Thoracic aorta (tissue), 2 donors: ENCODE measurements around the gene LHX6. TPM values are rescaled to one million over a fixed set of nuclear protein-coding genes. Genes with fewer than 3 reads are reported as not detected.

Experiments
- ATAC-seq: fragments of 150-250 bp; one replicate; pipeline ENCODE4 v1.8.0; 2017; ENCODE audit warnings: low read depth; ENCODE audit not compliant: insufficient number of reproducible peaks, low FRiP score
- DNase-seq: peaks from one replicate; pipeline ENCODE4 v3.0.0-alpha.2; 2020; ENCODE audit warnings: low spot score
- H3K27ac ChIP-seq, 2 donors: fragments of 200-600 bp; sonication (generic); 1 replicate in 1 of 2; 2 replicates in 1 of 2; pipeline ENCODE4 v1.5.1; 2016; ENCODE audit warnings: mild to moderate bottlenecking in 2 of 2, moderate library complexity in 2 of 2
- H3K27me3 ChIP-seq: fragments of 200-600 bp; sonication (generic); replicated peaks from 2 replicates; pipeline ENCODE4 v1.6.0; 2016; ENCODE audit warnings: mild to moderate bottlenecking; ENCODE audit not compliant: insufficient read depth
- H3K36me3 ChIP-seq: fragments of 200-600 bp; sonication (generic); one replicate; pipeline ENCODE4 v1.5.1; 2016
- H3K4me1 ChIP-seq, 2 donors: fragments of 200-600 bp; sonication (generic); 1 replicate in 1 of 2; 2 replicates in 1 of 2; pipeline versions ENCODE4 v1.5.1 to v1.6.0; 2016; ENCODE audit warnings: low read depth in 2 of 2, mild to moderate bottlenecking in 1 of 2; ENCODE audit not compliant: control insufficient read depth in 1 of 2
- H3K4me3 ChIP-seq: fragments of 200-600 bp; sonication (generic); 2 replicates; pipeline ENCODE4 v1.5.1; 2016; ENCODE audit warnings: mild to moderate bottlenecking
- H3K9me3 ChIP-seq: fragments of 200-600 bp; sonication (generic); 2 replicates; pipeline ENCODE4 v1.5.1; 2016
- total RNA-seq, 2 donors: library from RNA; depleted of rRNA; stranded (reverse); fragments of >200 nt; gene quantifications; one replicate each; pipeline versions ENCODE4 v1.1.0 to v1.2.3, GENCODE V29; 2016
- TF ChIP-seq, protein P1 (sequence below): fragments of 200-600 bp; sonication (generic); IDR thresholded peaks from one replicate; pipeline ENCODE4 v1.5.1; 2019; ENCODE audit warnings: antibody characterized with exemption

LHX6 gene
- total RNA-seq, 2 donors from 2014 or later, result 5.0 to 6.5 TPM

DNA sequence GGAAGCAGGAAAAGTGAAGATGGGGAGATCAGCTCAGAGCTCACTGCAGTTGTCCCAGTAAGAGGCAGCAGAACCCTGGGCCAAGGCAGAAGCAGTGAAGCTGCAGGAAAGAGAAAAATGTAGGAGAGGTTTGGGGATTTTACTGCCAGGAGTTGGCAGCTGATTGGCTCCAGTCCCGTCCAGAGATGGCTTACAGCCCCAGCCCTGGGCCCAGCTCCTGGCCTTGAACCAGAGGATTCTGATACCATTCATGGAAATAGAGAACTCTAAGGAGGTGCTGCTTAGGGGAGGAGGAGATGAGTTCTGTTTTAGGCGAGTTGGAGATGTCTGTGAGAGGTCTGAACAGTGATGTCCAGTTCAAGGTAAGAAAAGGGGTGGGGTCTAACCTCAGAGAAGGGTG, 64.5 kb downstream of the LHX6 start:
- Histone ChIP-seq H3K9me3 (no peaks in the 10 kb centered on the region), H3K4me1 (no peaks in the 10 kb centered on the region), H3K36me3 (no peaks in the 10 kb centered on the region), H3K27me3 (no peaks in the 10 kb centered on the region), H3K4me3 (no peak overlapping the region), H3K27ac (no peak overlapping the region)
- ATAC-seq (no peak), DNase-seq (no peak)
- TF ChIP-seq, protein P1, sequence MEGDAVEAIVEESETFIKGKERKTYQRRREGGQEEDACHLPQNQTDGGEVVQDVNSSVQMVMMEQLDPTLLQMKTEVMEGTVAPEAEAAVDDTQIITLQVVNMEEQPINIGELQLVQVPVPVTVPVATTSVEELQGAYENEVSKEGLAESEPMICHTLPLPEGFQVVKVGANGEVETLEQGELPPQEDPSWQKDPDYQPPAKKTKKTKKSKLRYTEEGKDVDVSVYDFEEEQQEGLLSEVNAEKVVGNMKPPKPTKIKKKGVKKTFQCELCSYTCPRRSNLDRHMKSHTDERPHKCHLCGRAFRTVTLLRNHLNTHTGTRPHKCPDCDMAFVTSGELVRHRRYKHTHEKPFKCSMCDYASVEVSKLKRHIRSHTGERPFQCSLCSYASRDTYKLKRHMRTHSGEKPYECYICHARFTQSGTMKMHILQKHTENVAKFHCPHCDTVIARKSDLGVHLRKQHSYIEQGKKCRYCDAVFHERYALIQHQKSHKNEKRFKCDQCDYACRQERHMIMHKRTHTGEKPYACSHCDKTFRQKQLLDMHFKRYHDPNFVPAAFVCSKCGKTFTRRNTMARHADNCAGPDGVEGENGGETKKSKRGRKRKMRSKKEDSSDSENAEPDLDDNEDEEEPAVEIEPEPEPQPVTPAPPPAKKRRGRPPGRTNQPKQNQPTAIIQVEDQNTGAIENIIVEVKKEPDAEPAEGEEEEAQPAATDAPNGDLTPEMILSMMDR, result no peak

DNA sequence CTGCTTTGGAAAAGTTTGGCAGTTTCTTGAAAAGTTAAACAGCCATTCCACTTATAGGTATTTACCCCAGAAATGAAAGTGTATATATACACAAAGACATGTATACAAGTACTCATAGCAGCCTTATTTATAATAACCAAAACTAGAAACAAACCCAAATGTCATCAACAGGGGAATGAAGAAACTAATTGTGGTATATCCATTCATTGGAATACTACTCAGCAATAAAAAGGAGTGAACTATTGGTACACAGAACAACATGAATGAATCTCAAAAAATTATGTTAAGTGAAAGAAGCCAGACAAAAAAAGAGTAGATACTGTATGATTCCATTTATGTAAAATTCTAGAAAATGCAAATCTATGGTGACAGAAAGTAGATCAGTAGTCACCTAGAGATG, 66.3 kb downstream of the LHX6 start:
- peaks cover 8 to 12% of the 10 kb centered on the region in 2 donors for H3K4me1 ChIP-seq
- H3K4me3 ChIP-seq, result no peak overlapping the region
- H3K27ac ChIP-seq, result no peak overlapping the region

DNA sequence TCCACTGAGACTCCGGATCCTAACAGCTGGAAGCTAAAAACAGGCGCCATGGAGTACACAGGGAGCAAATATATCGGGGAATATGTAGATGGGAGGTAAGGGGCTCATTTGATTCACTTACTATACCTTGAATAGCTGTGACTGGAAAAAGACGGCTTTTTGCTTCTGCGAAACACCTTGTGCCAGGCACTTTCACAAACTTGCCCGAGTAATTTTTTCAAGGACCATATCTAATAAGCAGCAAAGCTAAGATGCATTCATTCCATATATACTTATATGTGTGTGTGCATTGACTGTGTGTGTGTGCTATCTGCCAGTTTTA, 68.9 kb downstream of the LHX6 start:
- H3K4me1 ChIP-seq, result peaks cover 8 to 12% of the 10 kb centered on the region in 2 donors
- H3K27me3 ChIP-seq, result no peaks in the 10 kb centered on the region
- ATAC-seq (no peak), DNase-seq (no peak)
- H3K36me3 ChIP-seq, result no peaks in the 10 kb centered on the region
- H3K27ac ChIP-seq, result peak overlapping the region in 1 of 2 donors; percentile 49
- H3K9me3 ChIP-seq, result no peaks in the 10 kb centered on the region
- TF ChIP-seq, protein P1, result no peak
- H3K4me3 ChIP-seq, result peak overlapping the region; percentile 88

More for the DNA sequence above, 66.3 kb downstream of the LHX6 start:
- Histone ChIP-seq H3K9me3 (no peaks in the 10 kb centered on the region), H3K36me3 (no peaks in the 10 kb centered on the region), H3K27me3 (no peaks in the 10 kb centered on the region)
- ATAC-seq, result no peak
- no peak for DNase-seq
- TF ChIP-seq, protein P1, result no peak

DNA sequence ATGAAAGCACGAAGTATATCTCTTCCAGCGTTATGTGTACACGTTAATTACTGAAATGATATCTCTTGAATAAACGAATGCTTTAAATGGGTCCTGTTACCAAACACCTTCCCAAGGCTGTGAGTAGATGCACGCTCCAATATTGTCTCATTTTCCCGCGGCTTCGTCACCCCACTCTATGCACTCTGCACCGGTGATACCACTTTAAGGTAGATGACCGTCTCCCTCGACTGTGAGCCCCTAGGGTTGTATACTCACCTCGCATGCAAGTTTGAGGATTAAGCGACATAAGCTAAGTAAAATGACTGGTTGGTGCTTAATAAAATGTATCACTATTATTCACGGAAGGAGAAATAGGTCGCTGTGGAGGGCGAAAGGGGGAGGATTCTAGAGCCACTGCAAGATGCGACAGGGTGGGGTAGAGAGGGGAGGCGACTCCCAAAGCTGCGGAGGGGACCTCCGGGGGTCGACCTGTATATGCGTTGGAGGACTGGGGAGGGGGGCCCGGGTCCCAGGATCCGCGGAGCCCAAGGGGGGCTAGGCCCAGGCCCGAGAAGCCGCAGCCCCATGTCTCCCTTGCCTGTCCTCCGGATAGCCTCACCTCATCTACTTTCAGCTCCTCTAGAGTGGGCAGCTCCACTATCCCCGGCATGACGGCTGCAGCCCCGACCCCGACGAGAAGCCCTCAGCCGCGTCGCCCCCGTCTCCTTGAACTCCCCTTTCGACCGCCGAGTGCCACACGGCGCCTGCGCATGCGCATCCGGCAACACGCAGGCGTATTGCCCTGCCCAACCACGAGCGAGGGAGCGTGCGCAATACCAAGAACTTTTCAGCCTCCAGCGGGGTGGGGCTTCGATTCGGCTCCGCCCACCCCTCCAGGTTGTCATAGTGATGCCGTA, 69.5 kb downstream of the LHX6 start, which contains the start of the genes MORN5 and NDUFA8:
TSS of gene MORN5 (plus strand) at position 883 of the 899 bp plus-strand sequence. CDS start 65 bp downstream, outside the sequence.
TSS of gene NDUFA8 (minus strand) at position 754 of the 899 bp plus-strand sequence. CDS start at position 652, 102 bp downstream.
- Histone ChIP-seq H3K36me3 (no peaks in the 10 kb centered on the region), H3K27me3 (no peaks in the 10 kb centered on the region), H3K4me1 (peaks cover 10 to 12% of the 10 kb centered on the region in 2 donors), H3K27ac (peak within 1 kb of the TSS in 1 of 2 donors; percentile 49), H3K9me3 (no peaks in the 10 kb centered on the region), H3K4me3 (peak within 1 kb of the TSS; percentile 88)
- TF ChIP-seq, protein P1, result peak; percentile 33
- peak; percentile 100 for ATAC-seq
- peak; percentile 92 for DNase-seq

DNA sequence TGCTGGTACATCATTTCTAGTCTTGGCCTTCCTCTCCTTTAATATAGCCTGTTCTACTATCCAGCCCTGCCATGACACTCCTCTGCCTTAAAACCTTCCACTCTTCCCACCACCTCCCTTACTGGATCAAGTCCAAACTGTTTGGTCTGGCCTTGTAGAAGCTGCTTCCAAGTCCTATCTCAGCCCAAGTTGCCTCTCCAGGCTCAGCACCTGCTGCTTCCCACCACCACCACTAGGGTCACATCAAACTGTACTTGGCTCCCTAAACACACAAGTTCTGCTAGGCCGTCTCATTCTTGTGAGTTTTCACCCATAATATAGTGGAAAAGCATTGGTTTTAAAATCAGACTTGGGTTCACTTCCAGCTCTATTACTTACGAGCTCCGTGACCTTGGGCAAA, 70.6 kb downstream of the LHX6 start:
- TF ChIP-seq, protein P1, result peak; percentile 15
- Histone ChIP-seq H3K4me3 (no peak overlapping the region), H3K27ac (no peak overlapping the region), H3K36me3 (no peaks in the 10 kb centered on the region), H3K9me3 (no peaks in the 10 kb centered on the region), H3K27me3 (no peaks in the 10 kb centered on the region), H3K4me1 (peaks cover 10 to 12% of the 10 kb centered on the region in 2 donors)
- no peak for DNase-seq
- ATAC-seq, result no peak
